ENCODE data around the gene RHBDF1. TPM values are rescaled to one million over a fixed set of nuclear protein-coding genes. Genes with fewer than 3 reads are reported as not detected.
A peak's percentile ranks its signal among the peaks of the same experiment; 100 is the strongest.

RHBDF1 gene
- total and polyA plus RNA-seq, 2 of the 13 experiments (the other 11 are each of a cell fraction or from before 2014, with no cell fraction given): 5.4 to 26.9 TPM

- peak; percentile 68; the same call in 1 of the 2 replicates for TF ChIP-seq PHF20 (CRISPR knock-in tag; IDR thresholded peaks at IDR 0.05)
- TF ChIP-seq ZNF746 (CRISPR knock-in tag; IDR thresholded peaks at IDR 0.05): 0 out of 2 replicates have a peak, but pooled peaks have one; percentile 56
- TF ChIP-seq NFATC3 (CRISPR knock-in tag; IDR thresholded peaks at IDR 0.05): no peak
- TF ChIP-seq DMAP1 (CRISPR knock-in tag; IDR thresholded peaks at IDR 0.05): peak; percentile 86; the same call in 1 of the 2 replicates
- TF ChIP-seq TRAFD1 (CRISPR knock-in tag; IDR thresholded peaks at IDR 0.05; ENCODE audit: borderline replicate concordance): no peak
- TF ChIP-seq PRDM4 (CRISPR knock-in tag; IDR thresholded peaks at IDR 0.05; ENCODE audit: borderline replicate concordance): no peak
- no peak for TF ChIP-seq CBX1 (IDR thresholded peaks at IDR 0.05; ENCODE audit: low read depth)
- 0 out of 2 replicates have a peak, but pooled peaks have one; percentile 6 for TF ChIP-seq ZFP91 (CRISPR knock-in tag; IDR thresholded peaks at IDR 0.05; ENCODE audit: borderline replicate concordance)
- TF ChIP-seq JUND (CRISPR knock-in tag; IDR thresholded peaks at IDR 0.05): no peak
- TF ChIP-seq ZNF451 (CRISPR knock-in tag; IDR thresholded peaks at IDR 0.05): 0 out of 2 replicates have a peak, but pooled peaks have one; percentile 17
- TF ChIP-seq NONO (IDR thresholded peaks at IDR 0.05): no peak
- no peak for TF ChIP-seq NONO (CRISPR knock-in tag; conservative IDR thresholded peaks at IDR 0.05)
- no peak for TF ChIP-seq GPN1 (CRISPR knock-in tag; IDR thresholded peaks at IDR 0.05; ENCODE audit: borderline replicate concordance)
- no peak for TF ChIP-seq BORCS8-MEF2B (CRISPR knock-in tag; IDR thresholded peaks at IDR 0.05)
- TF ChIP-seq ZBTB7B (CRISPR knock-in tag; IDR thresholded peaks at IDR 0.05): peak; percentile 40; the same call in 1 of the 2 replicates
- no peak for TF ChIP-seq ZNF720 (CRISPR knock-in tag; IDR thresholded peaks at IDR 0.05)
- TF ChIP-seq NFYB (CRISPR knock-in tag; IDR thresholded peaks at IDR 0.05): no peak
- no peak; the same call in 1 of the 2 replicates for TF ChIP-seq ELF1 (CRISPR knock-in tag; IDR thresholded peaks at IDR 0.05)
- TF ChIP-seq MIXL1 (CRISPR knock-in tag; IDR thresholded peaks at IDR 0.05): no peak
- no peak for TF ChIP-seq ZFYVE20 (CRISPR knock-in tag; IDR thresholded peaks at IDR 0.05; ENCODE audit: borderline replicate concordance, low read depth)
- TF ChIP-seq MAFG (CRISPR knock-in tag; IDR thresholded peaks at IDR 0.05): no peak
- TF ChIP-seq PLSCR1 (CRISPR knock-in tag; IDR thresholded peaks at IDR 0.05; ENCODE audit: borderline replicate concordance): no peak
- TF ChIP-seq HNRNPLL (IDR thresholded peaks at IDR 0.05; ENCODE audit: low read depth, low read length, poor library complexity, severe bottlenecking): no peak
- TF ChIP-seq RXRB (CRISPR knock-in tag; IDR thresholded peaks at IDR 0.05; ENCODE audit: borderline replicate concordance): no peak
- no peak for TF ChIP-seq ZMYM3 (CRISPR knock-in tag; IDR thresholded peaks at IDR 0.05)
- no peak for TF ChIP-seq MAF1 (CRISPR knock-in tag; IDR thresholded peaks at IDR 0.05; ENCODE audit: borderline replicate concordance)
Observed at GRCh38 chr16:77807-78443, 5.5 kb upstream of the RHBDF1 start, which contains the start of gene MPG (continued).

Data from HepG2 (cell line).